HK-2 (cell line): Measurements from ENCODE around the gene REG3G.

Source experiments
- DNase-seq: peaks from one replicate; pipeline ENCODE4 v3.0.0-alpha.2; 2018; ENCODE audit not compliant: unreplicated experiment

Gene REG3G

GRCh38 chr2:79025421-79025820 lies at the start of gene REG3G:
REG3G (plus strand) TSS chr2:79025702; CDS start chr2:79026094, 392 bp downstream.
- DNase-seq = no peak

- DNase-seq = no peak
Measured at GRCh38 chr2:78977661-78978145, 47.8 kb upstream of the REG3G start.

DNA sequence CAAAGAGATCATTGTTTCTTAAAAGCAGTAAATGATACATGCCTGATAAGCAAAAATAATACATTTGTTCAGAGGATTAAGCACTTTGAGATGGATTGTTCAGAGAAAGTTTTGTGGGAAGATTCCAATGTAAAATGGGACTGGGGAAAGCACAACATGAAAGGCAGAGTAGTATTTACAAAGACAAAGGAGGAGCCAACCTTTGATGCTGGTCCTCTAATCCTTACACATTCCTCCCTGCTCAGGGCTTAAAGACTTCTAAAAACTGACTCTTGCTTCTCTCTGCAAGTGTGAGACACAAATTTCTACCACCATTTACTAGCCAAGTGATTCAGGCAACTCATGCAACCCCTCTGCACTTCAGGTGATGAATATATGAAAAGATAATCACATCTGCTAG lies 47.2 kb upstream of the REG3G start:
- DNase-seq = no peak

- peak; percentile 48 for DNase-seq
Measured at GRCh38 chr2:78979380-78980151, 45.9 kb upstream of the REG3G start.

DNA sequence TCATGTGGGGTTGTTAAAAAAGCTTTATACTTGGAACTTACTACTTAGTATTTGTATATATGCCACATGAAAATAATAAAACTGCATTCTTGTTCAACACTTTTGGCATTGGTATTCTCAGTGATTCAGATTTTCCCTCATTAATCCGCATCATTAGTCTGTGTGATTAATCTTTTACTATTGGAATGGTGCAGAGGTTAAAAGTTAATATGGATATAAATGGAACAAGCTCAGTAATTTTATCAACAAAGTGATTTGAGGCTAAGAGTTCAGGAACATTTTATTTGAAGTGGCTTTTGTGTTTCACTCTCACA lies 45.4 kb upstream of the REG3G start:
- DNase-seq = no peak

DNA sequence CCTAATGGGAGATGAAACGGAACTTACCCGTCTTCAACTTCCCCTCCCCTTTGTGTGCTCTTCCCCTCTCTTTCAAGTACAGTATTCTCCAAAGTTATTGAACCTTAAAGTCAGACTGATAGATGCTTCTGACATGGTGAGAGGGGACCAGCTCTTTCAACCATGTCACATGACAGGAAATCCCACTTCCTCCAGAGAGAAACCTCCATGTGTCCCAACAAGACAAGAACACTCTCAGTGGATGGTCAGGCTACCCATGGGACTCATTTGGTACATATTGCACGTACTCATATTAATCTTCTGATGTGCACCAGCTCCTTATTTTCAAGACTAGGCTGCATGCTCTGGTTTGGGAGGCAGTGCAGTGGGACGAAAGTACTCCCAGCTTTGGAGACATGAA lies 44.6 kb upstream of the REG3G start:
- DNase-seq = no peak

DNA sequence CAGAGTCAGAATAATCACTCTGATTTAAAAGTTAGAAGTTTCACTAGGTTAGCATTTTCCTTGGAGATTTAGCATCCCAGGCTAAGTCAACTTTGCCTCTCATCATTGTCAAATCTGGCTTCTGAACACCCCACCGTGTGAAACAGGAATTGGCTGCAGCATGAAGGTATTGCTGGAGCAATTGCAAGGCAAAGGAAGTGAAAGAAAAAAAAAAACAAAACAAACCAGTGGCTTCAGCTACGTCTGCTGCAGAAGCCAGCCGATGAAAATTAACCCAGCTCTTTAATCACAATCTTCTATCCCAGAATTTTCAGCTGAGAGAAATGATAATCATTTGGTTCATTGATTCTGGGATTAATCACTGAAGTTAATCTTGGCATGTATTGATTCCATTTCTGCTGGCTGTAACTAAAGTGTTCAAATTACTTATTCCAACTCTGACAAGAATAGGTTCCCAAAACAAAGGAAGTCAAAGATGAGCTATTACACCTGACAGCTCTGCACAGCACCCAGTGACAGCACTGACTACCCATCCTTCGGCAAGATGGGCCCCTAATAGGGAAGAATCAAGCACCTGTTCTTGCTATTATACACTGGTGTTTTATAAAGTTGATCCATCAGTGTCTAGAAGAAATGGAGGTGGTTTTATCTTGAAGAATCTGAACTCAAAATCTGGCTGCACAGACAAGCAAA lies 42.7 kb upstream of the REG3G start:
- no peak for DNase-seq

DNA sequence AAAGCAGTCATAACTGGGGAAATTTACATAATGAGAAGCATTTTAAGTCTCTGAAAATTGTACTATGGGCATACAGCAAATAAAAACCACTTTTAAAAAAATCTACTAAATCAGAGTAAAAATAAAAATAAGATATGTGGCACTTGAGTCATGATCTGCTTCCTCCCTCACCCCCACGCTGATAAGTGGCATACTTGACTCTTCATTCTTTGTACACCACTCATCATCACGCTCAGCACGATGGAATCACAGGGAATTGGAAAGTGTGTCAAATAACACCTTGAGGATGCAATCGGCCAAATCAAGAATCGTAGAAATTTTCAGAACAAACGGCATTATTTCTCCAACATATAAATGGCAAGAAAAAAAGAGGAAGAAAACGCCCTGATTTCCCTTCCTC lies 41.1 kb upstream of the REG3G start:
- DNase-seq = no peak

- DNase-seq = no peak
Measured at GRCh38 chr2:78985558-78985957, 39.9 kb upstream of the REG3G start.

DNA sequence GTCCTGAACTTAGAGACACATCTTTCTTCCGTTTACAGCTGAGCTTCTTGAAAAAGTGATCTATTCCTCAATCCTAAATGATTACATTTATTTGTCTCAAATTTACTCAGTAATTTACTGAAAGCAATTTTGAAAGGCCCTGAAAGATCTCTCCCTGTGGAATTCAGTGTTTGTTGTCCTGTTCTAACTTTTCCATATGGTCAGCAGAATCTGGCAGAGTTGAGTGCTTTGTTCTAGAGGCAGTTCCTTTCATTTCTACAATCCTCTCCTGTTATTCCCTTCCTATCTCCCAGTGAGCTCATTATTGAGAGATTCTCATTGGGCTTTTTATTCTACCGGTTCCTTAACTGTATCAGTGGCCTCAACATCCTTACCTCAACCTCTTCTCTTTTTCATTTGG lies 36.5 kb upstream of the REG3G start:
- DNase-seq = no peak

DNA sequence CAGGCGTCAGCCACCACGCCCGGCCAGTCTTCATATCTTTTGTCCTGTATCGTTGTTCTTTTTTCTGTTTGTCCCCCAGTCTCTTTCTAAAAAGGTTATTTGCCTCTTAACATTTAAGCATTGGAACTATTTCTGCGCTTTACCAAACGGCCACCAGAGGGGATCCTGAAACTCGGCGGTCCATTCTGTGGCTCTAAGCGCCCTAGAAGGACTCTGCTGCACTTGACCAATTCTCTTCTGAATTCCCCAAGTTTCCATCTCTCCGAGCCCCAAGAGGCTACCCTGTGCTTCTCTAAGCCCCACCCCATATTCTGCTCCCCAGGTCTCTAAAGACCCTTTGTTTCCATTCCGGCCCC lies 33.1 kb upstream of the REG3G start:
- DNase-seq = no peak

GRCh38 chr2:78992807-78993517 lies 32.5 kb upstream of the REG3G start:
- no peak for DNase-seq

DNA sequence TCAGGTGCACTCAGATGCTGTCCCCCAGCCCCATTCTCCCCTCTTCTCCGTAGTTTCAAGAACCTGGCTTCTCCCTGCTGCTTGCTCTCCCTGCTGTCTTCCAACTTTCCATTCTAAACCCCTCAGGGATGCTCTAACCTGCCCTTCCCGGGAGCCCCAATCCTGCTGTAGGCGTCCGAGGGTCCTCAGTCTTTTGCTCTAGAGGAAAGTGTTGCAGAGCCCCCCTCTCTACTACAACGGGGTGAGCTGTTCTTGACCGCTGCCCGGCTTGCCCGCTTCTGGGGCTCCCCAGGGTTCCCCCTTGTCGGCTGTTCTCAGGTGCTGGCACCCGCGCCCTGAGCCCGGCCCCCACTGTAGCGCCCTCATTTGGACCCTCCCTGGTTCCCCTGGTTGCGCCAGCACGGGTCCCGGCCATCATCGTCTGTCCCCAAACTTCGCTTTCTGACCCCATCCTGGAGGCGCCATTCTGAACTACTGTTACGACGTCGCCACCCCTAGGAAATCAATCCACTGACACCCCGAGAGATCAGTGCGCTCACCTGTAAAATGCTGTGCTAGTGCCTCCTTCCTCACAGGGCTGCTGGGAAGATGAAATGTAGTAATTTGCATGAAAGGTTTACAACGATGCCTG lies 31.9 kb upstream of the REG3G start:
- no peak for DNase-seq

DNA sequence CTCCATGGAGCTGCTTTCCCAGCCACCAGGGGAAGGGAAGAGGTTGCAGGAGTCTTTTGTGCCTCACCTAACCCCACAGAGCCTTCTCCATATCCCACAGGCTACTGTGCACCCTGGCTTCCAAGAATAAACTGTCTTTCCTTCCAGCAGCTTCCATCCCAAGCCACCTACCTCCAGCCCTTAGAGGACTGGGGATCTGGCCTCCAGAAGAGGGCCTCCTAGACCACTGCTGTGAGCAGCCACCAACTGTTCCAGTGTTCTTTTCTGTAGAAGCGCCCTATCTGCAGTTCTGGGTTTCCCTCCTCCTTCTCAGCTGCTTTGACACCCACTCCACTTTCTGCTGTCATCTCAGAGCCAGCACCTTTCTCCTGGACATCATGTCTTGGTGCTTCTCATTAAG lies 30.7 kb upstream of the REG3G start:
- no peak for DNase-seq

GRCh38 chr2:78999406-78999805 lies 26.1 kb upstream of the REG3G start:
- DNase-seq = no peak

- no peak for DNase-seq
Measured at GRCh38 chr2:79000008-79000576, 25.4 kb upstream of the REG3G start.

GRCh38 chr2:79001285-79001684 lies 24.2 kb upstream of the REG3G start:
- DNase-seq = no peak

DNA sequence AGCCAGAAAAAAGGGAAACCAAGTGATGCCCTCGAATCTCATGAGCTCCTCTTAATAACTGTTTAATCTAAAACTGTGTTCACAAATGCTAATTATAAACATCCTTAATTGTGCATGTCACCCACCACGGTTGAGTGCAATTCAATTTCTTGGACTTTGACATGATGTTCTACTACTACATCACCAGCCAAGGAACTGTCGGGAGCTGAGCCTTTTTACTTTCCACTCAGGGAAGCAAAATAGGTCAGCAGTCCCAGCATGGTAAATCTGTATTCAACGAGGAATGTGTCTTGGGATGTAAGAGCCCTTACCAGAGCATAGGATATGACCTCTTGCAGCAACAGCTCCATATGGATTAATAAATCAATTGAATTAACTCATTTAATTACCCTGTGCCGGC lies 20.8 kb upstream of the REG3G start:
- no peak for DNase-seq

DNA sequence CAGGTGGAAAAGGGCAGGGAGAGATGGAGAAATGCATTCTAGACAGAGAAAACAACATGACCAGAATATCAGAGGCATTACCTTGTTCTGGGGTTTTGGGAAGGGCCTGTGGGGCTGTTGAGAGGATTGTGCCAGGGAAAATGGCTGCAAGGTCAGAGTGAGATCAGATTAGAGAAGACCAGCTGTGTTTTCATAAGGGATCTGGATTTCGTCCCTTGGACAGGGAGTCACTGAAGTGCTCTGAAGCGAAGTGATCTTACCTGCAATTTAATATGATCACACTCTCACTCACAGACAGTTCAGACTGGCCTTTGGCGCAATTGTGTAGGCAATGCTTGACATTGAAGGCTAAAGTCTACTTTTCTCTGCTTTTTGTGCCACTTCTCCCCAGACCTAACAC lies 20.3 kb upstream of the REG3G start:
- DNase-seq = no peak

DNA sequence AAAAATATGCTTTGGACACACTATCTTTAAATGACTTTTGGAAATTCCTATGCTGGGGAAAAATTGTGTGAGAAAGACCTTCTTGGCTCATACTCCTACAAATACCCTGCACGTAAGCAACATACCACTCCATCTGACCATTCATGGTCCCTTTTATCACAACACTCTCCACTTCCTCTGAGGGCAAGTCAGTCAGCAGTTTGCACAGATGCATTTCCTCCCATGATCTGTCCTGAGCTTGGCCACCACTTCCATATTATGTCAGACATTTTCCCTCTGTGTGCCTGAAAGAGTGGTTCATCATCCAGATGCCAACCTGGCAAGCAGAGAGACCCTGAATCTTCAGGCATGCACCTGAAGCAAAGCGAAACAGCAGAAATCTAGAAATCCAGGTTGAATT lies 16.1 kb upstream of the REG3G start:
- DNase-seq = no peak

GRCh38 chr2:79011496-79011895 lies 14.0 kb upstream of the REG3G start:
- no peak for DNase-seq

- no peak for DNase-seq
Measured at GRCh38 chr2:79013629-79014028, 11.9 kb upstream of the REG3G start.
